Right lobe of liver (tissue), 6 donors: ENCODE data around the gene FEN1. TPM values are rescaled to one million over a fixed set of nuclear protein-coding genes. Genes with fewer than 3 reads are reported as not detected.

Source experiments
- ATAC-seq, 4 donors: fragments of 200-7000 bp; cut with Tn5 transposase; one replicate each; pipeline ENCODE4 v1.9.1; 2020; ENCODE audit warnings: mild to moderate bottlenecking in 4 of 4, moderate library complexity in 4 of 4
- DNase-seq, 3 donors: peaks; one replicate each; pipeline ENCODE4 v3.0.0-alpha.2; 2020
- H3K27ac ChIP-seq, 3 donors: fragments of 200-600 bp; one replicate each; pipeline ENCODE4 v1.8.0; 2022
- H3K27me3 ChIP-seq, 2 donors: fragments of 200-600 bp; one replicate each; pipeline ENCODE4 v1.8.0; 2022
- H3K36me3 ChIP-seq, 4 donors: fragments of 200-600 bp; sonication (generic) in 1 of 4; one replicate each; pipeline versions ENCODE4 v1.5.1 to v1.8.0; 2017 to 2022; ENCODE audit warnings: control low read depth in 1 of 4
- H3K4me1 ChIP-seq, 4 donors: fragments of 200-600 bp; sonication (generic) in 1 of 4; one replicate each; pipeline versions ENCODE4 v1.5.1 to v1.8.0; 2017 to 2022; ENCODE audit warnings: control low read depth in 1 of 4
- H3K4me3 ChIP-seq, 3 donors: fragments of 200-600 bp; one replicate each; pipeline ENCODE4 v1.8.0; 2022
- H3K9me3 ChIP-seq, 4 donors: fragments of 200-600 bp; sonication (generic) in 1 of 4; one replicate each; pipeline versions ENCODE4 v1.5.1 to v1.8.0; 2017 to 2022; ENCODE audit warnings: control low read depth in 1 of 4
- CTCF ChIP-seq, 4 donors: fragments of 200-600 bp in 3 of 4; fragments of 450-650 bp in 1 of 4; IDR thresholded peaks; one replicate each; pipeline versions ENCODE4 v1.5.1 to v1.8.0; 2016 to 2022; ENCODE audit warnings: antibody characterized with exemption in 4 of 4, mild to moderate bottlenecking in 2 of 4
- POLR2A ChIP-seq: fragments of 450-650 bp; IDR thresholded peaks from one replicate; pipeline ENCODE4 v1.6.1; 2017; ENCODE audit warnings: antibody characterized with exemption, mild to moderate bottlenecking
- WGBS: methylation state at CpG from one replicate; pipeline ENCODE4 v1.1.6; 2018; ENCODE audit warnings: low coverage, low lambda C conversion rate; ENCODE audit not compliant: insufficient coverage; ENCODE audit errors: missing lambda C conversion rate; 5-methylcytosine and 5-hydroxymethylcytosine counted together
- intact Hi-C, 2 donors: fragments of 100-400 bp; cut with DNase I; formaldehyde crosslinking; loops; one replicate each; pipeline versions ENCODE4 v1.11.2 to v1.14.1; 2022
- total RNA-seq, 6 experiments: library from RNA; depleted of rRNA in 2 of 6; stranded (reverse); fragments of >200 nt in 2 of 6; fragmentation: NEBNext Ultra II Directional in 3 of 6; extraction: Animal tissue kit (Norgen Biotek cat#: 25700) in 3 of 6; gene quantifications; one replicate each; pipeline versions ENCODE4 v1.1.0 to v1.2.4, GENCODE V29; 2016 to 2023
- donor health status: DM: no; HTN: yes; CAD: no.
- donor health status: DM: no; HTN: no; CAD: no.
- donor health status: DM: no; HTN: no; CAD: no.
- donor health status: DM: no; HTN: yes; CAD: no.
- donor health status: DM: no; HTN: yes; CAD: no.

FEN1 gene
- total RNA-seq, 6 experiments from 2014 or later: 4.0 to 13.3 (median 5.4) TPM

- H3K4me3 ChIP-seq: no peak overlapping the region
- no peak for DNase-seq
- TF ChIP-seq POLR2A (no peak), CTCF (IDR thresholded peaks at IDR 0.05) (no peak)
- H3K27ac ChIP-seq: no peak overlapping the region
- H3K27me3 ChIP-seq: no peaks in the 10 kb centered on the region
- intact Hi-C loops: loop anchor here (5.0 kb wide), 1 partner anchor 33 kb away; no protein-coding TSS in a partner anchor
- no peaks in the 10 kb centered on the region for H3K4me1 ChIP-seq
- peaks cover 0 to 3% (median 0%) of the 10 kb centered on the region in 4 donors for H3K36me3 ChIP-seq
- ATAC-seq: no peak
- 92% methylated on average over 5 of the region's 14 CpGs for whole genome bisulfite sequencing
- no peaks in the 10 kb centered on the region for H3K9me3 ChIP-seq
These were observed 12.8 kb upstream of the FEN1 start for GRCh38 chr11:61779666-61780525.

DNA sequence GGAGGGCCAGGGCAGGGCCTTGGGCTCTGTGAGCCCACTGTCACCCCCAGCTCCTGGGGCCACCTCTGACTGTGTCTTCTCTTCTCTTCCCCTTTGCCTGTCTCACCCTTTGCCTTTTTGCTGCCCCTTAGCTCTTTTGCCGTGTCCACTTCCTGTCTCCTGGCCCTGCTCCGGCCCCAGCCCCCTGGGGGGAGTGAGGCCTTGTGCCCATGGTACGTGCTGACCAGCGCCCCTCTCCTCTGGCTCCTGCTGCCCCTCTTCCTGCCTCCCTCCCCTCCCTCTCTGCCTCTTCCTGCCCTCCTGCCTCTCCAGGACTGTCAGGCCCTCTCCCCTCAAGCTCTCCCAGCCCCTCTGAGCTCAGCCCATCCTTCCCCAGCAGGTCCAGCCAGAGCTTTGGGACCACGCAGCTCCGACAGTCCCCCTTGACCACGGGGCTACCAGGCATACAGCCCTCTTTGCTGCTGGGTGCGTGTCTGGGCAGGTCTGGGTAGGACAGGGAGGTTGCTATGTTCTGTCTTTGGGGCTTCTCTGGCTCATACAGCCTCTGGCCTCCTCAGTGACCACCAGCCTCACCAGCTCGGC, 12.0 kb upstream of the FEN1 start:
- Histone ChIP-seq H3K36me3 (peaks cover 0 to 3% (median 0%) of the 10 kb centered on the region in 4 donors), H3K4me1 (no peaks in the 10 kb centered on the region), H3K4me3 (no peak overlapping the region), H3K27me3 (no peaks in the 10 kb centered on the region), H3K27ac (no peak overlapping the region), H3K9me3 (no peaks in the 10 kb centered on the region)
- intact Hi-C loops: loop anchor here (5.0 kb wide), 1 partner anchor 33 kb away; no protein-coding TSS in a partner anchor
- ATAC-seq (no peak), DNase-seq (no peak)
- no peak for TF ChIP-seq CTCF (IDR thresholded peaks at IDR 0.05)
- TF ChIP-seq POLR2A: no peak
- WGBS: 80% methylated on average over 8 of the region's 9 CpGs

GRCh38 chr11:61781585-61781984, 11.1 kb upstream of the FEN1 start:
- WGBS: no CpG with 5 or more reads among the region's 5 CpGs
- Histone ChIP-seq H3K36me3 (peaks cover 0 to 10% (median 0%) of the 10 kb centered on the region in 4 donors), H3K27ac (no peak overlapping the region), H3K9me3 (no peaks in the 10 kb centered on the region), H3K4me3 (no peak overlapping the region), H3K27me3 (no peaks in the 10 kb centered on the region), H3K4me1 (no peaks in the 10 kb centered on the region)
- DNase-seq (no peak), ATAC-seq (no peak)
- intact Hi-C loops: loop anchor here (5.0 kb wide), 1 partner anchor 34 kb away; no protein-coding TSS in a partner anchor
- TF ChIP-seq CTCF (IDR thresholded peaks at IDR 0.05) (no peak), POLR2A (no peak)

- 83% methylated on average over 3 of the region's 3 CpGs for WGBS
These were observed 10.4 kb upstream of the FEN1 start for GRCh38 chr11:61782299-61782698.

More at GRCh38 chr11:61782299-61782698, 10.4 kb upstream of the FEN1 start:
- H3K9me3 ChIP-seq: no peaks in the 10 kb centered on the region
- no peak overlapping the region for H3K27ac ChIP-seq
- intact Hi-C loops: loop anchor here (5.0 kb wide), 1 partner anchor 35 kb away; no protein-coding TSS in a partner anchor
- H3K36me3 ChIP-seq: peaks cover 0 to 16% (median 1%) of the 10 kb centered on the region in 4 donors
- H3K27me3 ChIP-seq: no peaks in the 10 kb centered on the region
- no peaks in the 10 kb centered on the region for H3K4me1 ChIP-seq
- H3K4me3 ChIP-seq: no peak overlapping the region
- ATAC-seq (no peak), DNase-seq (no peak)
- TF ChIP-seq POLR2A (no peak), CTCF (IDR thresholded peaks at IDR 0.05) (no peak)
